Gastroesophageal sphincter (tissue), 3 donors: ENCODE measurements around the gene JMY.

Experiments
- CTCF ChIP-seq, 4 experiments: fragments of 200-600 bp in 2 of 4; fragments of 450-650 bp in 2 of 4; sonication (generic) in 1 of 4; IDR thresholded peaks; one replicate each; pipeline ENCODE4 v1.5.1; 2017 to 2019; ENCODE audit warnings: antibody characterized with exemption in 4 of 4, mild to moderate bottlenecking in 2 of 4, moderate library complexity in 2 of 4
- POLR2A ChIP-seq, 2 donors: fragments of 450-650 bp; IDR thresholded peaks; one replicate each; pipeline ENCODE4 v1.6.1; 2017; ENCODE audit warnings: antibody characterized with exemption in 2 of 2, mild to moderate bottlenecking in 2 of 2, moderate library complexity in 1 of 2
- POLR2AphosphoS5 ChIP-seq: sonication (generic); formaldehyde crosslinking; IDR thresholded peaks from one replicate; pipeline ENCODE4 v1.6.1; 2017; ENCODE audit warnings: antibody characterized with exemption

GRCh38 chr5:79259810-79260209 lies 23.9 kb downstream of the JMY start:
- TF ChIP-seq CTCF (IDR thresholded peaks at IDR 0.05) (no peak), POLR2A (IDR thresholded peaks at IDR 0.05) (no peak), POLR2AphosphoS5 (no peak)
